NOMO-1 treated with DMSO at 0.1 percent for 48 hours (cell line): ENCODE data around the gene CCDC73.
A peak's percentile ranks its signal among the peaks of the same experiment; 100 is the strongest.

Experiments used
- DNase-seq: peaks from one replicate; lab custom pipeline; 2025; ENCODE audit not compliant: unreplicated experiment; lab: John Stamatoyannopoulos, UW

Gene CCDC73

DNA sequence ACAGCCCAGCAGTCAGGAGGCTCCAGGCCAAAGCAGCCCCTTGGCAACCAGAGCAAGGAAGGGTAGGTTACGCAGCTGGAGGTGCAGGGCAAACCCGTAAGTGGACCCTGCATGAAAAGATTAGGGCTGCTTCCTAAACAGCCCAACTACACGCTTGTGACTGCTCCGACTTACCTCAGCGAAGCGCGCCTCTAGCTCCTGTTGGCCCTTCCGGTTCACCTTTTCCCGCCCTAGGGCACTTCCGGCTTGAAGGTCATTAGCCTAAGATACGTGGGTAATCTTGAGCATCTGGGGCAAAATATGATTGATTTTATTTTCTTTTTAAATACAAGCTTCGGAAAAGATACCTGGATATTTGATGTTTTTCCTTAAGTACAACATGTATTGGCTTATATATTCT is at the start of gene CCDC73:
Gene CCDC73 (minus strand): TSS at position 224 of the 400 bp plus-strand sequence. CDS start 34,419 bp downstream, outside the sequence.
- DNase-seq: no peak

DNA sequence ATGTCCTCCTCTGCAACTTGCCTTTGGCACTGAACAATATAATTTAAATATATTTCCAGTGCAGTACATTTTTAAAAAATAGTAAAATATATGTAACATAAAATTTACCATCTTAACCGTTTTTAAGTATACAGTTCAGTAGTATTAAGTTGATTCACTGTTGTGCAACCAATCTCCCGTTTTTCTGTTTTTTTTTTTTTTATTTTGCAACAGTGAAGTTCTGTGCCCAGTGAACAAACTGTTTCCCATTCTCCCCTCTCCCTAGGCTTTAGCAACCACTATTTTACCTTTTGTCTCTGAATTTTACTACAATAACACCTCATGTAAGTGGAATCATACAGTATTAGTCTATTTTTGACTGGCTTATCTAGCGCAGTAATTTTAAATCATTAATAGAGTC is 49.1 kb upstream of the CCDC73 start:
- DNase-seq: peak; percentile 27

DNA sequence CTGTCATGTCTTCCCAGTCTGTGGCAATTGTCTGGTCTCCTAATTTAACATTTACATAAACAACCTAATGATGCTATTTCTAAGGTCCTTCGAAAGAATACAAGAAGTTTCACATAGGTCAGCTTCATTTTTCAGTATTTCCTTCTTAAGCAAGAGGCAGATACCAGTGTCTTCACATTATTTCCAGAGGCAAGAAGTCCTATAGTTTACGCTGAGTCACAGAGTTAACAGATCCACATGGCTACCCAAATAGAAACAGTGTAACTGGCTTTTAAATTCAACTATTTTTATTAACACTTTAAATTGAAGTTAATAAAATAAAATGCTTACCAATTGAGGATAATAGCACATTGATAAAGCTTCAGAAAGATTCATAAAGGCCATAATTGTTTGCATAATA is 46.1 kb upstream of the CCDC73 start:
- DNase-seq: no peak

DNA sequence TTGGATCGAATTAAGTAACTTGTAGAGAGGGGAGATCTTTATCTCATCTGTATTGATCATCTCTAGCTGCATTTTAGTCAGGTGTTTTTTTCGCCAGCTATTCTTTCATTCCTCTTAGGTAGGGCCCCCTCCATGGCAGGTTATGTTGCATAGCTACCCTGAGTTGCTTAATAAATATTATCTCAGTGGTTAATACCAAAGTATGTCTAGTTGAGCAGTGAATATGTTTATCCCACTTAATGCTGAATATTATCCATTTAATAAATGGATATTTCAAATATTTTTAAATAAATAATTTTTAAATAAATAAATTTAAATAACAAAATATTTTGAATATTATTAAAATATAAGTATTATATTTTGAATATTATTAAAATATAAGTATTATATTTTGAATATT is 44.8 kb upstream of the CCDC73 start:
- no peak for DNase-seq

DNA sequence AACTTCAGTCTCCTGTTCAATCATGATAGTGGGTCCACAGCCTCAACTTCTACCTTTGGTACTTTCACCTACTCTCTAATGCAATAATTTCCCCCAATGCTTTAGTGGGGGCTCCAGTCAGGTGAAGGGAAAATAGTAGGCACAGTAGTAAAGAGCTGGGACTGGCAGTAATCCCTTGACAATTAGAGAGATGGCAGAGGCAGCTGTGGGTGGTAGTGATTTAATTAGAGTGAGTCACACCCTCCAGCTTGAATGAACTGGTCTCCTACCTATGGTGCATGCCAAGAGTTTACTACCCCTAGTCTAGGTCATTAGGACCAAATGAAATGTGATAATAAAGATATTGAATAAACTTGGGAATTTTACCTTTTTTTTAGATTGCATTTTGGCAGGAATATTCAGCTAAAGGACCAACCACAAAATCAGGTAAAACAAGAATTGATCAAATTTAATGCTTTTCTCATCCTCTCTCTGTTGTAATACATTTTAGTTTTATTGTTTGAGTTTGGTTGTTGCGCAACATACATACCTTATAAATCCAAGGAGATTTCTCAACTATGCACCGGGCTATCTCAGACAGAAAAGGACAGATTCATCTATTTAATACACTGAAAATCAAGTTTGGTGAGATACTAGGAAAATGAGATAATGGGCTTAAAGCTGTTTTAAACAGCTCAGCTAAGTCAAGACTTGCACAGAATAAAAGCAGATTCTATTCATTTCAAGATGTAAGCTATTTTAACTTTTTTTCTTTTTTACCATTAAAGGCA is 44.2 kb upstream of the CCDC73 start:
- DNase-seq: peak; percentile 13

DNA sequence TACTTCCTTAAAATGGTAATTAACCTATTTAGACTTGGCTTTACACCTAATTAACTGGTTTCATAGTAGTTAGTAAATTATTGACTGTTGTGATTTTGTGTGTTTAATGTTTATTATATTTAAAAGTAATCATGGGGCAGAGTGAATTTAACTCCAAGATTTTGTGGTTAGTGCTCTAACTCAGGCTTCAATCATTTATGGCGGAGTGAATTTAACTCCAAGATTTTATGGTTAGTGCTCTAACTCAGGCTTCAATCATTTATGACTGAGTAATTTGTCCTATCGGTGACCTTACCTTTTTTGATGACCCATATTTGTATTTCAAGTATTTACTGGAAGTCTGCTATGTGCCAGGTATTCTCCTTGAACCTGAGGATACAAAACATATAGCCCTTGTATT is 42.5 kb upstream of the CCDC73 start:
- no peak for DNase-seq

DNA sequence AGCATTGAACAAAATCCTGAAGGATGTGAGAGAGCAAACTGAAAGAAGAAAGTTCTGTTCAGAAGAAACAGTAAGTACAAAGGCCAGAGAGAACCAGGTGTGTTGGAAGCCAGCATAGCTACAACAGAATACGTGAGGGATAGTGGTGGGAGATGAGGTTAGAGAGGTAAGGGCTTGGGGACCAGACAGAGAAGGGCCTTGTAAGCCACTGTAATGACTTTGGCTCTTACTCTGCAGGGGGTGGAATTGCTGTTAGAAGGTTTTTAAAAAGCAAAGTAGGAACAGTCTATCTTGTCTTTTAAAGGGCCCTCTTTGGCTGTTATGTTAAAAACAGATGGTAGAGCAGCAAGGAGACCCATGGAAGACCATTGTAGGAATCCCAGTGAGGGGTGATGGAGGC is 39.5 kb upstream of the CCDC73 start:
- no peak for DNase-seq

DNA sequence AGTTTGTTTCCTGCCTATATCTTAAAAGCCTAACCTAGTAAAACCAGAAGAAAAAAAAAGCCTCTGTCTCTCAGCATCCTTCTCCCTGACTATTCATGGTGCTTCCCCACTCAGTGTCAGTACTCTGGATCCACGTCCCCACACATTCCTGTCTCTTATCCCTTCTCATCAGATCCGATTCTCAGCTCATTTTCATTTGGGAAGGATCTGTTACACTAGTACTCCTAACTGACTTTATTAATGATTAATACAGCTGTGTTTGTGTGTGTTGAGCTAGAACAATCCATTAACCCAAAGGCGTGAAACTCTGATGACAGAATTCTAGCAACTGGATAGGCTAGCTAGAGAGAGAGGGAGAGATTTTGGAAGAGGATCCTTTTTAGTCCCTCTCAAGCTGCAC is 36.8 kb upstream of the CCDC73 start:
- no peak for DNase-seq

DNA sequence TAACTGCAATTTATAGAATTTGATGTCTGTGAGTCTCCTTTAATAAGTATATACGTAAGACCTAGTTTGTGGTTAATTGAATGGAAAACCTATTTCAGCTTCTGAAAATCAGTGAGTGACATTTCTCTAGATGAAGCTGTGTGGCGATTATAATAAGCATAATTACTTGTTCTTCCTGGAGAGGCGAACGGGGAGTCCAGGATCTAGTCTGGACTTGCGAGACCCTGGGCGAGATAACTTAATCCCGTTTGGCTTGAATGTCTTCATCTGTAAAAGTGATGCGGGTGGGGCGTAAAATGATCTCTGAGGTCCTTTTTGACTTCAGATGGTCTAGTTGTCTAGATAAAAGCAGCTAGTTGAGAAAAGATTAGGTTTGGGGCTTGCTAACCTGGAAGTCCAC is 36.3 kb upstream of the CCDC73 start:
- DNase-seq: no peak

DNA sequence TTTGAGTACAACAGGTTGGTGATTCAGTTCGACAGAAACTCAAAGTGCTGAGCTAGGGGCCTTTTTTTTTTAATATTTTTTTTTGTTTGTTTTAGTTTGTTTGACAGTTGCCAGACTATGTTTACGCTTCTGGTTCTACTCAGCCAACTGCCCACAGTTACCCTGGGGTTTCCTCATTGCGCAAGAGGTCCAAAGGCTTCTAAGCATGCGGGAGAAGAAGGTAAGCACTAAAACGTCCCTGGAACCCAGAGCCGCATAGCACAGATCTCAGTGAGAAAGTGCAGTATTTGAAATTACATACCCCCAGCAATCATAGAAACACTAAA is 35.9 kb upstream of the CCDC73 start:
- peak; percentile 53 for DNase-seq

DNA sequence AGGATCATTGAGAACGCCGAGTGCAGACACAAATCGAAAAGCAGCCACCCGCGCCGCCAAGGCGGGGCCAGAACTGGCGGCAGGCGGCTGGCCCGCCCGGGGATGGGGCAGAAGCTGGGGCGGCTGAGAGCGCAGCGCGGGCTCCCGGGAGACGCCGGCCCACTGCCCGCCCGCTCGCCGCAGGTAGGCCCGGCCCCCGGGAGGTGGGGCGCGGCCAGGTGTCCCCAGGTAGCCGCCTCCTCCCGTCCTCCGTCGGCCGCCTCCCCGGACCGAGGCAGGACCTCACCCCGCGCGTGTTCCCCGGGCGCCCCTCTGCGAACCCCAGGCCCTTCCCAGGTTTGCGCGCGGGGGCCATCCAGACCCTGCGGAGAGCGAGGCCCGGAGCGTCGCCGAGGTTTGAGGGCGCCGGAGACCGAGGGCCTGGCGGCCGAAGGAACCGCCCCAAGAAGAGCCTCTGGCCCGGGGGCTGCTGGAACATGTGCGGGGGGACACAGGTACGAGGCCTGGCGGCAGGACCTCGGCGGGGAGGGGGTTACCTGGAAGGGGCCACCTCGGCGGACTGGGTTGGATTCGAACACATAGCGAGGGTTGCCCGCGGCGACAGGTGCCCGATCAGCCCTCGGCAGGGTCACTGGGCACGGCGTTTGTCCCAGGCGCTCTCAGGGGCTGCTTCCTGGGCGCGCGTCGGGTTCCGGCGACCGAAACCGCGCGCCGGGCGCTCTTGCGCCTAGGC is 35.4 kb upstream of the CCDC73 start, which contains the start of gene PRRG4:
Gene PRRG4 (plus strand): TSS at position 248 of the 733 bp plus-strand sequence. CDS start 603 bp downstream, outside the sequence.
- DNase-seq: peak; percentile 80

DNA sequence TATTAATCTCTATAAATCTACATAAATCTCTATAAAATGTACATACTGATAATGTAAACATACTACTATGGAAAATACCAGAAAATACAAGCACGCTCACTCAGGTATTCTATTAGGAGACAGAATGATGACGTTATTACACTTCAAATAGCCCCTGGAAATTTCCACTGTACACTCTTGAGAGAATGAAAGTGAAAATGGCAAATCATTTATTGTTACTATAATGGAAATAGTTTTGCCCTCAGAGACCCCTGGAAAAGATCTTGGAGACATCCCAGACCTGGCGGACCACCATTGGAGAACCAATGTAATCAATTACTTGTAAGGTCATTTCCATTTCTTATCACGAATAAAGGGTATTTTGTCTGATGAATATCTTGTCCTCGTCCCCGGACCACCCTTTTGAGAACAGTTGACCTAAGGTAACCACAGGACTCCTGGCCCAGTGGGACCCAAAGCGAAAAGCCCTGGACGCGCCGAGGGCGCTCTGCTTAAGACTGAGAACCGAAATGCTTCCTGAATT is 34.8 kb upstream of the CCDC73 start:
- DNase-seq: peak; percentile 39

DNA sequence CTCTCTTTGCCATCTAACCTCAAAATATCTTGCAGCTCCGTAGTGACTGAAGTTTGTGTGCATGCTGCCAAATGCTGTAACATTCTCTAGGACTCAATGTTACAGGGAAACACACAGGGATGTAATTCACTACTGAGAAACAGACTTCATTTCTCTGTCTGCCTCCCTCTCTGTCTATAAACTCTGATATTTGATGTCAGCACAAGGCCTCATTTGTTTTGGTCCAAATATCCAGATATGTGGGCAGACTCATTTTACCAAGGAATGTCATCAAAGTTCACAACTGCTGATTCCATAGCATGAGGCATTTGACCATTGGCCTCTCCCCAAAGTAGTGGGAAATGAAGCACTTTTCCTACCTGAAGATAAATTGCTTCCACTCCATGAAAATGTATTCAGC is 32.8 kb upstream of the CCDC73 start:
- no peak for DNase-seq

DNA sequence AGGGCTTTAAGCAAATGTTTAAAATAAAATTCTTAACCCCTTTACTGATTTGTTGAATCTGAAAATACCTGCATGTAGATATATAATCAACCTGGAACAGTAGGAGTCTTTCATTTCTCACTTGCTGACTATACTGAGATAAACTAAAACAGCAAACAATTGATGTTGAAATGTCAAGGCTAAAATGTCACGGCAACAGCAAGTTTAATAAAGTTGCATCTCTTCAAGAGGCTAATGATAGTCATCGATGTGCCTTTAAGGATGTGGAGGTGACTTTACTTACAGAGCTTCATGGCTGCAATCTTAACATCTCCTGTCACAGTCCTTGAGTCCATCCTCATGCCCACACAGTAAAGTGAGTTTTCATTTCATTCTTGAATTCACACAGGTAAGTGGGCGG is 31.7 kb upstream of the CCDC73 start:
- no peak for DNase-seq

DNA sequence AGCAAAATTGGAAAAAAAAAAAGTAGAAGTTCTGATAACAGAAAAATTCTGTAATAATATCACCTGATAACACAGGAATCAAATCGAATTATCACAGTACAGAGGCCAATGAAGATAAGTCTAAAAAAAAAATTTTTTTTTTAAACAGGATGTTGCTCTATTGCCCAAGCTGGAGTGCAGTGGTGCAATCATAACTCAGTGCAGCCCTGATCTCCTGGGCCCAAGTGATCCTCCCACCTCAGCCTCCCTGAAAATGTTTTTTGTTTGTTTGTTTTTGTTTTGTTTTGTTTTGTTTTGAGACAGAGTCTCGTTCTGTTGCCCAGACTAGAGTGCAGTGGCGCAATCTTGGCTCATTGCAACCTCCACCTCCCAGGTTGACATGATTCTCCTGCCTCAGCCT is 29.2 kb upstream of the CCDC73 start:
- peak; percentile 43 for DNase-seq

DNA sequence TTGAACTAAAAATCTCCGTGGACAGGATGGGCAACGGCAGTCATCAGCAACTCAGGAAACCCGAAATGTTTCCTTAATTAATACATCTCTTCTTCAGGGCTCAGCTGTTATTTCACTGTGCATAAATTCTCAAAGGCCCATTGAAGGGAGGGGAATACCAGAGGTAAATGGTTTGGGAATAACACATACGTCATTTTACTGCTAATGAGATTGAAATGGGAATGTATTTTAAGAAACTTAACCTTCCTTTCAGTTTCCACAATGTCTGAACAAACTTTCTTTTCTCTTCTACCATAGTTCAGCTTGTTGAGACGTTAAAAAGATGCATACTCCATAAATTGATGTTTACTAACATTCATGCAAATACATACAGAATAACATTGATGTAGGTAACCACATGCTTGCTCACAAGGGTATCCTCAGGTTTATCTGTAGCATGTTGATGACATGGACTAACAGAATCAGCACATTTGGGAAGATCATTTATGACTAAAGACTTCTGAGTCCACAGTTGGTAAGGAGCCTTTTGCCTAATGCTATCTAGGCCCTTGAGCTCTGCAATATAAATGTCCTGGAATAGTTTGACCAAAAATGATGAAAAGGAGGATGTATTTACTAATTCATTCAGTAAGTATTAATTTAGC is 27.6 kb upstream of the CCDC73 start:
- DNase-seq: no peak

DNA sequence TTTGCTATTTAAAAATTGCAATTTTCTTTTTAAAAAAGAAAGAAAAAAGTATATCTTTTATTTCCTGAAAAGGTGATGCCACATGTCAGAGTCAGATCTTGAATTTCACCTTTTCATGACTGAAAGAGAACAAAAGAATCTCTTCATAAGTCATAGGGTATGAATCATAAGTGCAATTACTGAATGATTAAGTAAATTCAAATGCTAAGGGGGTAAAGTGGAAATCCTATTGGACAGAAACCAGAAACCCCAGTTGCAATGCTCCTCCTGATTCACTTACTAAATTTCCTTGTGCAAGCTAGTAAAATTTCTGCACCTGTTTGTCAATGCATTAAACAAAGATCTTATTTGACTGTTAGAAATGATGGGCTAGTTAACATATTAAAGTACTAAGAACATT is 27.1 kb upstream of the CCDC73 start:
- DNase-seq: peak; percentile 21

DNA sequence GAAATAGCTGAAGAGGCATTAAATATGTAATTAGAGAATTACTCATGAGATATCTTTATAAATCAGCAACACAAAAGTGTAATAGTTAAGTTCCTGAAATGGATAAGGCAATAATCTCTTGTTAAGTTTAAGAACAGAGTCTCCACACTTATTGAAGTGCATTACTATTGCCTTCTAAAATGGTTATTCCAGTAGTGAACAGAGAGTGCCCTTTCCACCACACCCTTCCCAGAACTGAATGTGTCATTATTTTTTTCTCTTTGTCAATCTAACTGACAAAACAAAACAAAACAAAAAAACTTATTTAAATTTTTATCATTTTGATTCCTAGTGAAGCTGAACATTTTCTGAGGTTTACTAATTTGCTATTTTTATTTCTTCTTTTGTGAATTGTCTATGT is 26.0 kb upstream of the CCDC73 start:
- DNase-seq: no peak

DNA sequence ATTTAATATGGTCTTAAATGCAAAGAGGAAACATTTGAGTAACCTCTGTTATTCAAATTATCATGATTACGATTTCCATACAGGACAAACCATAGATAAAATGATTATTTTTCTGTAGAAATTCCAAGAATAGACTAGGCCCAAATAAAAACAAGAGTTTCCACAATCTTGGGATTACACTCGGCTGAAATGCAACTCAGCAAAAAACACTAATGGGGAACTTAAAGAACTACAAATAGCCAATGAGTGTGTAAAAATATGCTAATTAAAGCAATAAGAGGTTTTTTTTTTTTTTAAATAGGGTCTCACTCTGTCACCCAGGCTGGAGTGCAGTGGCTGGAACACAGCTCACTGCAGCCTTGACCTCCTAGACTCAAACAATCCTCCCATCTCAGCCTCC is 24.7 kb upstream of the CCDC73 start:
- no peak for DNase-seq

DNA sequence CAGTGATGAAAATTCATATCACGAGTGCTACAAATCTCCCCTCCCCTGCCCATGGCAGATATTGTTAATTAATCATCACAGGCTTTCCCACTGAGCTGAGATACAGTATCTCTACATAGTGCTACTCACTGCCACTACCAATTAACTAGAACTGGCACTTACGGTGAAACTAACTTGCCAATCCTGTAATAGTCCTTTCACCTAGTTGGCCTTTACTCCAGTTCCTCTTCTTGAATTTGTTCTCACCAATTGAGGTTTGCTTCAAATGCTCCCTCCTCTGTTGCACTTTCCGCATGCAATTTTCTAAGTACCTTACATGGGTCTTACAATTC is 23.4 kb upstream of the CCDC73 start:
- no peak for DNase-seq

DNA sequence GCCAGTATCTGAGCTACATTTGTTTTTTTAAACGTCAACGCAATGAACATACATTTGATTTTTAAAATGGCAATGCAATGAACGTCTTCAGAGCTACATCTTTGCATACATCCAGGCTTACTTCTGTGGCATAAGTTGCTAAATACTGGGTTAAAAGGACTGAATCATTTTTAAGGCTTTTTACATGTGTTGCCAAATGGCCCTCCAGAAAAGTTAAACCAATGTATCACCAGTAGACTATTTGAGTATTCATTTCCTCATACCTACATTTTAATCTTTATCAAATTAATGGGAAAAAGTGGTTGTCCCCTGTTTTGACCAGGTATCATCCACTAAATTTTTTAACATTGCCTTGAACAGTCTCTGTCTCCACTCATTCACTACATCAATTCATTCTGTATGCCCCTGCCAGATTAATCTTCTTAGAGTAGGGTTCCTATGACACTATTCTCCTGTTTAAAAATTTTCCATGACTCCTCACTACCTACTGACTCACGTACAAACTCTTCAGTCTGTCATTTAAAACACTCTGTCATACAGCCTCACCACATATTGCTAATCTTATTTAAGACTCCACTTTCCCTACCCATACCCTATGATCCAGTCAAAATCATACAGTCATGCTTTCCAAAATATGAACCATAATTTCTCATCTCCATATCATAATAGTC is 22.9 kb upstream of the CCDC73 start:
- DNase-seq: no peak
